Vagina (tissue), 2 donors: ENCODE data around the gene DRD4.

ENCODE experiments used
- CTCF ChIP-seq, 3 experiments: fragments of 450-650 bp in 2 of 3; fragments of 200-600 bp in 1 of 3; sonication (generic) in 1 of 3; IDR thresholded peaks; one replicate each; pipeline ENCODE4 v1.5.1; 2017 to 2019; ENCODE audit warnings: antibody characterized with exemption in 3 of 3, mild to moderate bottlenecking in 2 of 3, moderate library complexity in 2 of 3
- POLR2A ChIP-seq, 2 donors: fragments of 450-650 bp; IDR thresholded peaks; one replicate each; pipeline ENCODE4 v1.6.1; 2017; ENCODE audit warnings: antibody characterized with exemption in 2 of 2, mild to moderate bottlenecking in 2 of 2, moderate library complexity in 2 of 2

- no peak for TF ChIP-seq CTCF (IDR thresholded peaks at IDR 0.05)
- no peak for TF ChIP-seq POLR2A (IDR thresholded peaks at IDR 0.05)
Measured at GRCh38 chr11:612961-613300, 24.1 kb upstream of the DRD4 start.
